ENCODE data around the gene SDF2.

The SDF2 gene

GRCh38 chr17:28598389-28598788 lies 63.3 kb downstream of the SDF2 start:
- TF ChIP-seq EZH2phosphoT487 (IDR thresholded peaks at IDR 0.05; ENCODE audit: low read length): no peak
- TF ChIP-seq CTCF (IDR thresholded peaks at IDR 0.05; ENCODE audit: low read length): no peak
- TF ChIP-seq EZH2 (optimal IDR thresholded peaks at IDR 0.05; ENCODE audit: low read depth, low read length): no peak
- no peak for DNase-seq
- Histone ChIP-seq H2AFZ (ENCODE audit: low read length) (peak overlapping the region; percentile 69), H3K9ac (ENCODE audit: low read length) (peak overlapping the region; percentile 82), H3K36me3 (replicated peaks; ENCODE audit: insufficient read depth, low read length) (no peaks in the 10 kb centered on the region; the same call in 1 of the 2 replicates), H3K4me3 (ENCODE audit: low read length) (peak overlapping the region; percentile 77), H3K9me2 (replicated peaks; ENCODE audit: insufficient read depth, low read length) (no peaks in the 10 kb centered on the region), H3F3A (ENCODE audit: insufficient read depth, low read length) (peaks cover 16% of the 10 kb centered on the region), H3K79me2 (ENCODE audit: low read length) (peaks cover 44% of the 10 kb centered on the region), H3K27me3 (replicated peaks; ENCODE audit: insufficient read depth, low read length) (no peaks in the 10 kb centered on the region), H4K20me1 (ENCODE audit: insufficient read depth, low read length) (no peaks in the 10 kb centered on the region), H3K9me3 (replicated peaks; ENCODE audit: insufficient read depth, low read length) (no peaks in the 10 kb centered on the region), H3K4me1 (ENCODE audit: low read length) (peaks cover 9% of the 10 kb centered on the region; the same call in 1 of the 2 replicates), H3K27ac (ENCODE audit: low read length) (peak overlapping the region; percentile 91; the same call in 1 of the 2 replicates), H3K4me2 (ENCODE audit: low read depth, low read length) (peak overlapping the region; percentile 77)
